H1 (cell line): ENCODE data around the gene PLEKHG3. TPM values are rescaled to one million over a fixed set of nuclear protein-coding genes. Genes with fewer than 3 reads are reported as not detected.
A peak's percentile ranks its signal among the peaks of the same experiment; 100 is the strongest.

Source experiments
- CTCF ChIA-PET: fragments of 300-600 bp; sonication (Branson Sonifier 250); formaldehyde crosslinking; loops from one replicate; lab custom pipeline; 2021; ENCODE audit not compliant: partially characterized antibody; lab: Charles Lee
- POLR2A ChIA-PET: fragments of 300-600 bp; sonication (Branson Sonifier 250); formaldehyde crosslinking; loops from one replicate; lab custom pipeline; 2021; ENCODE audit warnings: inconsistent platforms; ENCODE audit not compliant: partially characterized antibody; lab: Charles Lee
- DNase-seq, 2 experiments: peaks; one replicate each; pipeline versions ENCODE4 v3.0.0 to v3.0.0-alpha.2; 2010 to 2022; ENCODE audit warnings: low spot score in 2 of 2, low read depth in 1 of 2, mixed read lengths in 1 of 2
- FAIRE-seq: peaks from 2 replicates; lab custom pipeline; 2011; peaks lifted over from hg19 to GRCh38; lab: Jason Lieb, UNC
- H2AFZ ChIP-seq: 2 replicates; pipeline ENCODE4 v1.8.1; 2012; ENCODE audit warnings: low read length, inconsistent platforms
- H2AK5ac ChIP-seq: 2 replicates; pipeline ENCODE4 v1.6.1; 2013; ENCODE audit warnings: low read depth, low read length
- H2BK120ac ChIP-seq: replicated peaks from 2 replicates; pipeline ENCODE3; 2013; ENCODE audit warnings: low read depth, low read length, inconsistent platforms
- H2BK12ac ChIP-seq: 2 replicates; pipeline ENCODE4 v1.6.1; 2013; ENCODE audit warnings: low read depth, low read length
- H2BK15ac ChIP-seq: 2 replicates; pipeline ENCODE4 v1.6.1; 2013; ENCODE audit warnings: low read length
- H2BK20ac ChIP-seq: 2 replicates; pipeline ENCODE4 v1.6.1; 2013; ENCODE audit warnings: low read length
- H2BK5ac ChIP-seq: 2 replicates; pipeline ENCODE4 v1.6.1; 2013; ENCODE audit warnings: low read depth, low read length
- H3K14ac ChIP-seq: 2 replicates; pipeline ENCODE4 v1.6.1; 2013; ENCODE audit warnings: inconsistent platforms; ENCODE audit not compliant: insufficient read length
- H3K18ac ChIP-seq: 2 replicates; pipeline ENCODE4 v1.6.1; 2013; ENCODE audit warnings: low read length; ENCODE audit errors: extremely low read depth
- H3K23ac ChIP-seq: 2 replicates; pipeline ENCODE4 v1.6.1; 2013; ENCODE audit warnings: inconsistent platforms; ENCODE audit not compliant: insufficient read length
- H3K23me2 ChIP-seq: 2 replicates; pipeline ENCODE4 v1.6.1; 2013; ENCODE audit warnings: low read depth, low read length
- H3K27ac ChIP-seq: 2 replicates; pipeline ENCODE4 v1.6.1; 2011; ENCODE audit warnings: low read depth, low read length, inconsistent platforms
- H3K27me3 ChIP-seq, 4 experiments: replicated peaks in 1 of 4; 1 replicate in 1 of 4; 2 replicates in 3 of 4; pipeline versions ENCODE4 v1.6.1 to v1.8.1; 2011 to 2013; ENCODE audit warnings: low read length in 3 of 4, mild to moderate bottlenecking in 3 of 4, inconsistent platforms in 2 of 4, mixed read lengths in 2 of 4, moderate library complexity in 1 of 4; ENCODE audit not compliant: control insufficient read depth in 3 of 4, insufficient read depth in 3 of 4; ENCODE audit errors: extremely low read depth in 1 of 4
- H3K36me3 ChIP-seq, 4 experiments: 2 replicates each; pipeline versions ENCODE4 v1.6.1 to v1.8.1; 2011 to 2013; ENCODE audit warnings: mild to moderate bottlenecking in 4 of 4, low read length in 3 of 4, moderate library complexity in 2 of 4, control low read depth in 1 of 4, inconsistent platforms in 1 of 4; ENCODE audit not compliant: insufficient read depth in 4 of 4, control insufficient read depth in 2 of 4
- H3K4ac ChIP-seq: replicated peaks from 2 replicates; pipeline ENCODE3; 2013; ENCODE audit warnings: low read length, low read depth, mixed read lengths, inconsistent platforms; ENCODE audit not compliant: insufficient read length
- H3K4me1 ChIP-seq, 4 experiments: replicated peaks in 1 of 4; 1 replicate in 1 of 4; 2 replicates in 3 of 4; pipeline versions ENCODE4 v1.6.1 to v1.8.1; 2011 to 2013; ENCODE audit warnings: low read length in 3 of 4, inconsistent platforms in 2 of 4, mixed read lengths in 1 of 4; ENCODE audit not compliant: insufficient read depth in 4 of 4, control insufficient read depth in 3 of 4
- H3K4me2 ChIP-seq, 2 experiments: 2 replicates each; pipeline versions ENCODE4 v1.6.1 to v1.8.1; 2011 to 2013; ENCODE audit warnings: low read depth in 2 of 2, low read length in 2 of 2, control low read depth in 1 of 2, inconsistent platforms in 1 of 2, mild to moderate bottlenecking in 1 of 2; ENCODE audit not compliant: insufficient read depth in 1 of 2
- H3K4me3 ChIP-seq, 4 experiments: fragments of 200-600, 300-600 bp in 1 of 4; sonication (generic), shearing (Covaris generic), sonication (Bioruptor Twin) in 1 of 4; 2 replicates each; pipeline versions ENCODE4 v1.5.1 to v1.8.1; 2011 to 2016; ENCODE audit warnings: low read length in 4 of 4, low read depth in 3 of 4, control low read depth in 2 of 4, inconsistent platforms in 2 of 4, mild to moderate bottlenecking in 2 of 4, mixed read lengths in 1 of 4, moderate library complexity in 1 of 4; ENCODE audit not compliant: insufficient read depth in 2 of 4; ENCODE audit errors: extremely low read depth in 1 of 4
- H3K56ac ChIP-seq: replicated peaks from 2 replicates; pipeline ENCODE3; 2013; ENCODE audit warnings: low read depth, mild to moderate bottlenecking, mixed read lengths, low read length, inconsistent platforms; ENCODE audit not compliant: insufficient read length
- H3K79me1 ChIP-seq: 2 replicates; pipeline ENCODE4 v1.6.1; 2013; ENCODE audit warnings: low read depth, low read length, control low read depth
- H3K79me2 ChIP-seq, 2 experiments: 2 replicates each; pipeline versions ENCODE4 v1.6.1 to v1.8.1; 2012 to 2013; ENCODE audit warnings: low read length in 2 of 2, mild to moderate bottlenecking in 2 of 2, inconsistent platforms in 1 of 2; ENCODE audit not compliant: insufficient read depth in 2 of 2, control insufficient read depth in 1 of 2
- H3K9ac ChIP-seq, 4 experiments: replicated peaks in 1 of 4; 1 replicate in 1 of 4; 2 replicates in 3 of 4; pipeline versions ENCODE4 v1.6.1 to v1.8.1; 2011 to 2013; ENCODE audit warnings: low read depth in 3 of 4, low read length in 3 of 4, control low read depth in 2 of 4, mild to moderate bottlenecking in 2 of 4, moderate library complexity in 2 of 4, inconsistent platforms in 1 of 4; ENCODE audit errors: extremely low read depth in 1 of 4
- H3K9me3 ChIP-seq, 2 experiments: 2 replicates each; pipeline versions ENCODE4 v1.6.1 to v1.8.1; 2012 to 2013; ENCODE audit warnings: mild to moderate bottlenecking in 2 of 2, moderate library complexity in 2 of 2, control low read depth in 1 of 2, inconsistent platforms in 1 of 2, low read depth in 1 of 2, low read length in 1 of 2, mixed read lengths in 1 of 2; ENCODE audit not compliant: insufficient read depth in 2 of 2
- H4K20me1 ChIP-seq, 2 experiments: replicated peaks in 1 of 2; 2 replicates each; pipeline versions ENCODE3 to v1.8.1; 2011 to 2013; ENCODE audit warnings: inconsistent platforms in 2 of 2, low read length in 2 of 2, mild to moderate bottlenecking in 1 of 2; ENCODE audit not compliant: insufficient read depth in 2 of 2, control insufficient read depth in 1 of 2
- H4K5ac ChIP-seq: 2 replicates; pipeline ENCODE4 v1.6.1; 2013; ENCODE audit warnings: low read length, low read depth, mixed read lengths, inconsistent platforms; ENCODE audit not compliant: insufficient read length
- H4K8ac ChIP-seq: 2 replicates; pipeline ENCODE4 v1.8.0; 2013; ENCODE audit warnings: mild to moderate bottlenecking, moderate library complexity, low read length, inconsistent platforms; ENCODE audit not compliant: insufficient read depth; ENCODE audit errors: extremely low read depth
- H4K91ac ChIP-seq: replicated peaks from 2 replicates; pipeline ENCODE3; 2013; ENCODE audit warnings: low read length, mixed read lengths, inconsistent platforms; ENCODE audit not compliant: insufficient read length
- CBX5 ChIP-seq: fragments of 300-800, 300-1000 bp; sonication (generic); IDR thresholded peaks from 2 replicates; pipeline ENCODE4 v1.7.1; 2016; ENCODE audit warnings: antibody characterized with exemption, low read length, low read depth
- CTBP2 ChIP-seq: IDR thresholded peaks from 2 replicates; pipeline ENCODE4 v1.7.0; 2011; ENCODE audit warnings: borderline replicate concordance, mild to moderate bottlenecking, moderate library complexity, mixed read lengths, low read length; ENCODE audit not compliant: insufficient read depth, insufficient read length
- GABPA ChIP-seq: IDR thresholded peaks from 2 replicates; pipeline ENCODE4 v1.6.1; 2011; ENCODE audit warnings: mild to moderate bottlenecking, low read length, moderate library complexity, borderline replicate concordance; ENCODE audit not compliant: insufficient read depth
- HDAC2 ChIP-seq, 2 experiments: fragments of 300-600 bp in 1 of 2; sonication (generic) in 1 of 2; IDR thresholded peaks; 2 replicates each; pipeline ENCODE4 v1.6.1; 2011 to 2012; ENCODE audit warnings: low read depth in 2 of 2, low read length in 2 of 2, mild to moderate bottlenecking in 2 of 2, moderate library complexity in 2 of 2, borderline replicate concordance in 1 of 2, inconsistent platforms in 1 of 2
- HDAC6 ChIP-seq: IDR thresholded peaks from one replicate; pipeline ENCODE4 v1.7.1; 2012; ENCODE audit warnings: low read depth, mild to moderate bottlenecking, inconsistent platforms, low read length, moderate library complexity
- KDM5A ChIP-seq: fragments of 200-600 bp; IDR thresholded peaks from 2 replicates; pipeline ENCODE4 v1.7.1; 2012; ENCODE audit warnings: mild to moderate bottlenecking, low read length, inconsistent platforms, mixed read lengths
- SP1 ChIP-seq: IDR thresholded peaks from 2 replicates; pipeline ENCODE4 v1.6.1; 2011; ENCODE audit warnings: low read depth, low read length
- TAF7 ChIP-seq: optimal IDR thresholded peaks from 2 replicates; pipeline ENCODE3; 2011; ENCODE audit warnings: low read depth, mild to moderate bottlenecking, inconsistent platforms, low read length, moderate library complexity, borderline replicate concordance
- WGBS, 2 experiments: shearing (Covaris generic) in 1 of 2; methylation state at CpG; one replicate each; pipeline versions ENCODE4 v1.1.6 to v1.1.7; 2013 to 2015; ENCODE audit warnings: low lambda C conversion rate in 2 of 2, mixed read lengths in 2 of 2, inconsistent platforms in 1 of 2, low coverage in 1 of 2, missing lambda C conversion rate in 1 of 2; ENCODE audit not compliant: insufficient replicate concordance in 2 of 2, insufficient coverage in 1 of 2, insufficient read length in 1 of 2; ENCODE audit errors: extremely low coverage in 1 of 2, missing lambda C conversion rate in 1 of 2; 5-methylcytosine and 5-hydroxymethylcytosine counted together
- polyA plus RNA-seq, 7 experiments: library from polyadenylated mRNA; depleted of rRNA in 3 of 7; stranded (reverse) in 5 of 7; unstranded in 2 of 7; fragments of >200 nt in 5 of 7; fragments of 200-250 nt in 2 of 7; gene quantifications; 1 replicate in 5 of 7; 2 replicates in 1 of 7; 4 replicates in 1 of 7; pipeline versions ENCODE4 v1.2.1 to v1.2.3, GENCODE V29; 2011 to 2013; ENCODE audit warnings: missing spikeins in 2 of 7, mixed read lengths in 2 of 7
- total RNA-seq: library from RNA; stranded (reverse); fragmentation: NEBNext Ultra II Directional; extraction: Animal tissue kit (Norgen Biotek cat#: 25700); gene quantifications from 2 replicates; pipeline ENCODE4 v1.2.1, GENCODE V29; 2021

Gene PLEKHG3
- total and polyA plus RNA-seq, 2 of the 8 experiments (the other 6 are each of a cell fraction or from before 2014, with no cell fraction given): 43.4 to 90.6 TPM

- H2AFZ ChIP-seq: no peak overlapping the region
- DNase-seq (peak in 1 of 2 experiments; percentile 88), FAIRE-seq (peak; percentile 39)
- 0 out of 2 replicates have a peak, but pooled peaks cover 3% of the 10 kb centered on the region for H3K79me1 ChIP-seq
- H3K27me3 ChIP-seq: no peaks in the 10 kb centered on the region
- peak overlapping the region; percentile 9 for H3K18ac ChIP-seq
- H3K36me3 ChIP-seq: no peaks in the 10 kb centered on the region
- peak overlapping the region; percentile 16 for H3K14ac ChIP-seq
- H3K9me3 ChIP-seq: no peaks in the 10 kb centered on the region
- H3K4me2 ChIP-seq: peak overlapping the region; percentile 94 to 96
- peak overlapping the region; percentile 66 to 89 (median 79); a peak in 7 of 8 replicates for H3K4me3 ChIP-seq
- peak overlapping the region; percentile 76; the same call in 1 of the 2 replicates for H2AK5ac ChIP-seq
- H3K4me1 ChIP-seq: peaks cover 23 to 55% (median 41%) of the 10 kb centered on the region in 4 experiments
- H4K91ac ChIP-seq: peak overlapping the region; percentile 94
- POLR2A ChIA-PET: interaction anchor here (0.6 to 7.8 kb wide), 6 partner anchors 13 to 237 kb away, joined by 3 to 102 read pairs (median 3); partner anchors contain the start of gene ZBTB1
- H3K27ac ChIP-seq: 0 out of 2 replicates have a peak overlapping the region, but pooled peaks have one; percentile 8
- H2BK20ac ChIP-seq: 0 out of 2 replicates have a peak overlapping the region, but pooled peaks have one; percentile 40
- no peak overlapping the region for H3K56ac ChIP-seq
- H2BK5ac ChIP-seq: peak overlapping the region; percentile 90
- H4K8ac ChIP-seq: no peak overlapping the region
- peaks cover 0 to 32% of the 10 kb centered on the region in 2 experiments; a peak in 2 of 4 replicates for H3K79me2 ChIP-seq
- peak overlapping the region; percentile 2 for H3K4ac ChIP-seq
- H2BK120ac ChIP-seq: peak overlapping the region; percentile 44
- H4K5ac ChIP-seq: peak overlapping the region; percentile 69
- H3K23ac ChIP-seq: no peak overlapping the region
- peaks cover 21% of the 10 kb centered on the region for H3K23me2 ChIP-seq
- H2BK15ac ChIP-seq: 0 out of 2 replicates have a peak overlapping the region, but pooled peaks have one; percentile 3
- WGBS, 2 experiments: 3% methylated on average over 24 of the region's 25 CpGs; no CpG with 5 or more reads in 1 of the 2 experiments
- peak overlapping the region in 3 of 4 experiments; percentile 25 to 53 (median 30); a peak in 5 of 7 replicates for H3K9ac ChIP-seq
- CTCF ChIA-PET: interaction anchor here (0.9 to 9.3 kb wide), 10 partner anchors 6 to 254 kb away, joined by 3 to 74 read pairs (median 4); no protein-coding TSS in a partner anchor
- peaks cover 0 to 2% of the 10 kb centered on the region in 2 experiments for H4K20me1 ChIP-seq
- H2BK12ac ChIP-seq: peak overlapping the region; percentile 80
- TF ChIP-seq SP1 (peak; percentile 45; the same call in 1 of the 2 replicates), HDAC2 (IDR thresholded peaks at IDR 0.05; ENCODE audit: borderline replicate concordance in 1 of 2, low read depth in 2 of 2, low read length in 2 of 2) (no peak), CBX5 (no peak), HDAC6 (no peak), GABPA (no peak), TAF7 (no peak), KDM5A (no peak), CTBP2 (no peak)
These were observed 1.5 kb upstream of the PLEKHG3 start for GRCh38 chr14:64702493-64703394.
